Transverse colon (tissue), 4 donors: ENCODE data around the gene MTERF1. TPM values are rescaled to one million over a fixed set of nuclear protein-coding genes. Genes with fewer than 3 reads are reported as not detected.

Experiments used
- DNase-seq: peaks from one replicate; pipeline ENCODE4 v3.0.0-alpha.2; 2019
- H3K27ac ChIP-seq, 4 donors: fragments of 200-600 bp; sonication (generic); 2 replicates each; pipeline ENCODE4 v1.5.1; 2016 to 2018; ENCODE audit warnings: inconsistent platforms in 4 of 4
- H3K27me3 ChIP-seq: fragments of 200-600 bp; sonication (generic); 2 replicates; pipeline ENCODE4 v1.5.1; 2017; ENCODE audit warnings: inconsistent platforms
- H3K36me3 ChIP-seq, 4 donors: fragments of 200-600 bp; sonication (generic); 2 replicates each; pipeline ENCODE4 v1.5.1; 2017 to 2019; ENCODE audit warnings: inconsistent platforms in 4 of 4
- H3K4me1 ChIP-seq, 4 donors: fragments of 200-600 bp; sonication (generic); 2 replicates each; pipeline ENCODE4 v1.5.1; 2017 to 2020; ENCODE audit warnings: inconsistent platforms in 4 of 4
- H3K4me3 ChIP-seq, 4 donors: fragments of 200-600 bp; sonication (generic); 1 replicate in 1 of 4; 2 replicates in 3 of 4; pipeline versions ENCODE4 v1.5.1 to v1.6.1; 2017 to 2019; ENCODE audit warnings: inconsistent platforms in 4 of 4
- H3K9me3 ChIP-seq, 2 donors: fragments of 200-600 bp; sonication (generic); 2 replicates each; pipeline ENCODE4 v1.5.1; 2017 to 2019; ENCODE audit warnings: inconsistent platforms in 2 of 2
- EP300 ChIP-seq: sonication (generic); formaldehyde crosslinking; IDR thresholded peaks from one replicate; pipeline ENCODE4 v1.6.1; 2017; ENCODE audit warnings: antibody characterized with exemption, low read depth
- POLR2A ChIP-seq: fragments of 450-650 bp; IDR thresholded peaks from one replicate; pipeline ENCODE4 v1.6.1; 2016; ENCODE audit warnings: antibody characterized with exemption, mild to moderate bottlenecking, moderate library complexity
- POLR2AphosphoS5 ChIP-seq, 3 donors: sonication (generic); formaldehyde crosslinking; IDR thresholded peaks; one replicate each; pipeline ENCODE4 v1.6.1; 2016; ENCODE audit warnings: antibody characterized with exemption in 3 of 3
- WGBS, 2 donors: methylation state at CpG; one replicate each; pipeline ENCODE4 v1.1.5; 2018; ENCODE audit warnings: low coverage in 1 of 2; 5-methylcytosine and 5-hydroxymethylcytosine counted together
- in situ Hi-C, 4 donors: fragments of 200-750 bp; cut with MboI; loops; one replicate each; pipeline versions ENCODE4 v1.15.0 to v1.15.1; 2017; ENCODE audit warnings: low sequenced_read_pairs in 3 of 4, low pct_ligation_motif_present in 1 of 4, low pct_unique_long_range_greater_than_20kb in 1 of 4
- intact Hi-C: fragments of 100-400 bp; cut with DNase I; formaldehyde crosslinking; loops from one replicate; pipeline ENCODE4 v1.15.1; 2023; ENCODE audit warnings: low total_unique reads
- total RNA-seq, 4 donors: library from RNA; depleted of rRNA; stranded (reverse); fragments of >200 nt; gene quantifications; one replicate each; pipeline ENCODE4 v1.1.0, GENCODE V29; 2016
- TF ChIP-seq, protein P1 (sequence below), 5 experiments: fragments of 200-600 bp in 3 of 5; fragments of 450-650 bp in 2 of 5; sonication (generic) in 3 of 5; IDR thresholded peaks; 1 replicate in 2 of 5; 2 replicates in 3 of 5; pipeline ENCODE4 v1.5.1; 2016 to 2017; ENCODE audit warnings: antibody characterized with exemption in 5 of 5, inconsistent platforms in 3 of 5, mild to moderate bottlenecking in 2 of 5, moderate library complexity in 1 of 5

The MTERF1 gene
- total RNA-seq, 4 donors from 2014 or later, result 0.80 to 24.3 (median 11.3) TPM

DNA sequence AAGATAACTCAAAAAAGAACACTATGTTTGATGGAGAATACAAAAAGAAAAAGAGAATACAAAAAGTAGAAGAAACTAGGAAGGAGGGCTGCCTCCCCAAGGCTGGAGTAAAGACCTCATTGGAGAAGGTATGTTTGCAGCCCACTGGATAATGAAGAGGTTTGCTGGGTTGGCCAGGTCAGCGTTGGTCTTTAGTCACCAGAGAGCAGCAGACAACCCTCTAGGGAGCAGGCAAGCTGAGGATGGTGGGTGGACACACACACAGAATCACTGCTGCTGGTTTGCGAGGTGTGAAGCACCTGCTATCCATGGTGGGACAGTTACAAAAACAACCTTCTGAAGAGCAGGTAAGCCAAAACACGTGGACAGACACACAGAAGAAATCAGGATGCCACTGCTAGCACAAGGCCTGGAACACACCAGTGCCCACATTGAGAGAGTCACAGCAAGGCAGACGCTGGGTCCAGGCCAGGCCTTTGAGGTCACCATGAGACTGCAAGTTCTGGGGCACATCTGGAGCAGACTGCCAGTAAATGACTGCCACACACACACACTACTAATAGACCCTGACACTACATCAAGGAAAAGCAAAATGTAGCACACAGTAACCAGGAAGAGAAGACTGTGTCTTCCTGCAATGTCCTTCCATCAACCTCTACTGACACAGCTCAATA lies 43.0 kb downstream of the MTERF1 start:
- Histone ChIP-seq H3K4me1 (no peaks in the 10 kb centered on the region), H3K4me3 (no peak overlapping the region), H3K36me3 (no peaks in the 10 kb centered on the region), H3K9me3 (no peaks in the 10 kb centered on the region), H3K27me3 (no peaks in the 10 kb centered on the region), H3K27ac (no peak overlapping the region)
- TF ChIP-seq EP300, result no peak
- no peak for TF ChIP-seq POLR2AphosphoS5 (IDR thresholded peaks at IDR 0.05)
- no peak for TF ChIP-seq POLR2A
- TF ChIP-seq, protein P1, sequence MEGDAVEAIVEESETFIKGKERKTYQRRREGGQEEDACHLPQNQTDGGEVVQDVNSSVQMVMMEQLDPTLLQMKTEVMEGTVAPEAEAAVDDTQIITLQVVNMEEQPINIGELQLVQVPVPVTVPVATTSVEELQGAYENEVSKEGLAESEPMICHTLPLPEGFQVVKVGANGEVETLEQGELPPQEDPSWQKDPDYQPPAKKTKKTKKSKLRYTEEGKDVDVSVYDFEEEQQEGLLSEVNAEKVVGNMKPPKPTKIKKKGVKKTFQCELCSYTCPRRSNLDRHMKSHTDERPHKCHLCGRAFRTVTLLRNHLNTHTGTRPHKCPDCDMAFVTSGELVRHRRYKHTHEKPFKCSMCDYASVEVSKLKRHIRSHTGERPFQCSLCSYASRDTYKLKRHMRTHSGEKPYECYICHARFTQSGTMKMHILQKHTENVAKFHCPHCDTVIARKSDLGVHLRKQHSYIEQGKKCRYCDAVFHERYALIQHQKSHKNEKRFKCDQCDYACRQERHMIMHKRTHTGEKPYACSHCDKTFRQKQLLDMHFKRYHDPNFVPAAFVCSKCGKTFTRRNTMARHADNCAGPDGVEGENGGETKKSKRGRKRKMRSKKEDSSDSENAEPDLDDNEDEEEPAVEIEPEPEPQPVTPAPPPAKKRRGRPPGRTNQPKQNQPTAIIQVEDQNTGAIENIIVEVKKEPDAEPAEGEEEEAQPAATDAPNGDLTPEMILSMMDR (IDR thresholded peaks at IDR 0.05), result no peak
- in situ Hi-C loops (loop anchor here in 1 of 4 donors (25.0 kb wide), 1 partner anchor 625 kb away; no protein-coding TSS in a partner anchor), intact Hi-C loops (no loop called here)
- 60% methylated on average over 4 of the region's 4 CpGs; no CpG with 5 or more reads in 1 of the 2 donors for WGBS, 2 donors
- DNase-seq, result no peak

- Histone ChIP-seq H3K4me3 (no peak overlapping the region), H3K27ac (no peak overlapping the region), H3K4me1 (no peaks in the 10 kb centered on the region), H3K36me3 (no peaks in the 10 kb centered on the region), H3K9me3 (no peaks in the 10 kb centered on the region), H3K27me3 (no peaks in the 10 kb centered on the region)
- 66 to 88% methylated on average over 2 of the region's 2 CpGs for WGBS, 2 donors
- in situ Hi-C loops (loop anchor here in 1 of 4 donors (25.0 kb wide), 1 partner anchor 626 kb away; no protein-coding TSS in a partner anchor), intact Hi-C loops (no loop called here)
- DNase-seq, result no peak
- no peak for TF ChIP-seq POLR2AphosphoS5 (IDR thresholded peaks at IDR 0.05)
- TF ChIP-seq POLR2A, result no peak
- TF ChIP-seq EP300, result no peak
- TF ChIP-seq, protein P1 (IDR thresholded peaks at IDR 0.05), result no peak
Measured at GRCh38 chr7:91835826-91836368, 44.6 kb downstream of the MTERF1 start.

- intact Hi-C loops, result no loop called here
- Histone ChIP-seq H3K36me3 (no peaks in the 10 kb centered on the region), H3K9me3 (no peaks in the 10 kb centered on the region), H3K4me3 (no peak overlapping the region), H3K4me1 (no peaks in the 10 kb centered on the region), H3K27ac (no peak overlapping the region), H3K27me3 (no peaks in the 10 kb centered on the region)
- in situ Hi-C loops, result loop anchor here in 1 of 4 donors (25.0 kb wide), 1 partner anchor 627 kb away; no protein-coding TSS in a partner anchor
- TF ChIP-seq, protein P1 (IDR thresholded peaks at IDR 0.05), result no peak
- TF ChIP-seq EP300, result no peak
- no peak for TF ChIP-seq POLR2AphosphoS5 (IDR thresholded peaks at IDR 0.05)
- no peak for TF ChIP-seq POLR2A
- 51 to 78% methylated on average over 2 of the region's 2 CpGs for whole genome bisulfite sequencing, 2 donors
- DNase-seq, result no peak
Measured at GRCh38 chr7:91835091-91835825, 45.2 kb downstream of the MTERF1 start.

DNA sequence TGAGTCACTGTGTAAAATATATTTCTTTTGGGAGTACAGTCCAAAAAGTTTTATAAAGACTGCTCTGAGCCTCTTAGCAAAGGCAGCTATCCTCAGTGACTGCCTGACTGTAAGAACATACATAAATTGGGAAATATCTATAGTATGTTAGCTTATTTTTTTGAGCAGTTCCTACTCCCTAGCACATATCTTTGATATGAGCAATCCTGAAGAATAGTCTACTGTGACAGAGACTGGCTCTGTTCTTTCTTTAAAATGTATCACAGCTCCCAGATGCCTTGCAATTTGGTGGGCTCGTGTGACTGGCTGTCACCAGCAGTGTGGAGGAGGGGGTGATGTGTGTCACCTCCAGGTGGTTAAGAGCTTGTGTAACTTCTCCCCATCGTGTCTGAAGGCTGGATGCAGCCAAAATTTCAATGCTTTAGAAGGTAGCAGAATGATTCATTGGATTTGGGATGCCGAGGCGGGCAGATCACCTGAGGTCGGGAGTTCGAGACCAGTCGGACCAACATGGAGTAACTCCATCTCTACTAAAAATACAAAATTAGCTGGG lies 47.9 kb downstream of the MTERF1 start:
- whole genome bisulfite sequencing, 2 donors, result 91% methylated on average over 7 of the region's 7 CpGs; no CpG with 5 or more reads in 1 of the 2 donors
- H3K27me3 ChIP-seq, result no peaks in the 10 kb centered on the region
- no peak for DNase-seq

More for the DNA sequence above, 47.9 kb downstream of the MTERF1 start:
- Histone ChIP-seq H3K4me1 (no peaks in the 10 kb centered on the region), H3K36me3 (no peaks in the 10 kb centered on the region), H3K27ac (no peak overlapping the region), H3K9me3 (no peaks in the 10 kb centered on the region), H3K4me3 (no peak overlapping the region)
- TF ChIP-seq POLR2AphosphoS5 (IDR thresholded peaks at IDR 0.05), result no peak
- no peak for TF ChIP-seq POLR2A
- TF ChIP-seq, protein P1 (IDR thresholded peaks at IDR 0.05), result no peak
- TF ChIP-seq EP300, result no peak
- intact Hi-C loops, result no loop called here
- in situ Hi-C loops, result loop anchor here in 1 of 4 donors (25.0 kb wide), 1 partner anchor 630 kb away; no protein-coding TSS in a partner anchor
